ENCODE results near the gene BRF1. TPM values are rescaled to one million over a fixed set of nuclear protein-coding genes. Genes with fewer than 3 reads are reported as not detected.

The BRF1 gene
- total RNA-seq, 1 donor = 28.8 TPM

- no peak overlapping the region for H3K4me3 ChIP-seq (ENCODE audit: low read depth, low read length)
- no peak for TF ChIP-seq CTCF (IDR thresholded peaks at IDR 0.05; ENCODE audit: insufficient read depth, low read length)
- peak; percentile 86 for DNase-seq (ENCODE audit: low read depth)
Observed at GRCh38 chr14:105197211-105197641, 103.6 kb downstream of the BRF1 start.

GRCh38 chr14:105196265-105196960, 104.4 kb downstream of the BRF1 start:
- TF ChIP-seq CTCF (IDR thresholded peaks at IDR 0.05; ENCODE audit: insufficient read depth, low read length) = no peak
- no peak for DNase-seq (ENCODE audit: low read depth)
- no peak overlapping the region for H3K4me3 ChIP-seq (ENCODE audit: low read depth, low read length)

- no peak for TF ChIP-seq CTCF (IDR thresholded peaks at IDR 0.05; ENCODE audit: insufficient read depth, low read length)
- no peak overlapping the region for H3K4me3 ChIP-seq (ENCODE audit: low read depth, low read length)
- DNase-seq (ENCODE audit: low read depth) = no peak
Observed at GRCh38 chr14:105195522-105196264, 105.1 kb downstream of the BRF1 start.

GRCh38 chr14:105195051-105195450, 105.8 kb downstream of the BRF1 start:
- DNase-seq (ENCODE audit: low read depth) = no peak
- H3K4me3 ChIP-seq (ENCODE audit: low read depth, low read length) = no peak overlapping the region
- TF ChIP-seq CTCF (IDR thresholded peaks at IDR 0.05; ENCODE audit: insufficient read depth, low read length) = no peak

- no peak for TF ChIP-seq CTCF (IDR thresholded peaks at IDR 0.05; ENCODE audit: insufficient read depth, low read length)
- no peak overlapping the region for H3K4me3 ChIP-seq (ENCODE audit: low read depth, low read length)
- no peak for DNase-seq (ENCODE audit: low read depth)
Observed at GRCh38 chr14:105193916-105194782, 106.7 kb downstream of the BRF1 start.

- H3K4me3 ChIP-seq (ENCODE audit: low read depth, low read length) = no peak overlapping the region
- no peak for TF ChIP-seq CTCF (IDR thresholded peaks at IDR 0.05; ENCODE audit: insufficient read depth, low read length)
- DNase-seq (ENCODE audit: low read depth) = no peak
Observed at GRCh38 chr14:105192866-105193731, 107.7 kb downstream of the BRF1 start.
